HepG2 (cell line): ENCODE data around the gene OR6S1. TPM values are rescaled to one million over a fixed set of nuclear protein-coding genes. Genes with fewer than 3 reads are reported as not detected.

Source experiments
- ETV6 ChIP-seq: sonication (generic); formaldehyde crosslinking; conservative IDR thresholded peaks from 2 replicates; pipeline ENCODE4 v1.4.0; 2020; ENCODE audit warnings: missing genetic modification reagents
- FOXJ3 ChIP-seq: sonication (generic); formaldehyde crosslinking; IDR thresholded peaks from 2 replicates; pipeline ENCODE4 v1.4.0; 2020; ENCODE audit warnings: missing genetic modification reagents, mild to moderate bottlenecking, borderline replicate concordance
- FOXK1 ChIP-seq: sonication (generic); formaldehyde crosslinking; IDR thresholded peaks from 2 replicates; pipeline ENCODE4 v1.4.0; 2020; ENCODE audit warnings: low read depth, missing genetic modification reagents, borderline replicate concordance
- HBP1 ChIP-seq: IDR thresholded peaks from 2 replicates; pipeline ENCODE4 v1.6.1; 2016; ENCODE audit warnings: low read depth, control low read depth
- ISX ChIP-seq: sonication (generic); formaldehyde crosslinking; conservative IDR thresholded peaks from 2 replicates; pipeline ENCODE4 v1.5.0; 2020; ENCODE audit warnings: missing genetic modification reagents
- KDM3A ChIP-seq: IDR thresholded peaks from 2 replicates; pipeline ENCODE4 v1.6.1; 2018; ENCODE audit warnings: low read depth, missing compliant biosample characterization
- NFKBIZ ChIP-seq: IDR thresholded peaks from 2 replicates; pipeline ENCODE4 v1.6.1; 2018; ENCODE audit warnings: missing genetic modification reagents, missing compliant biosample characterization
- RBFOX2 ChIP-seq: fragments of 200-400 bp; formaldehyde crosslinking; IDR thresholded peaks from 2 replicates; pipeline ENCODE4 v1.6.1; 2017; ENCODE audit warnings: low read depth, mild to moderate bottlenecking, low read length
- RFXANK ChIP-seq: IDR thresholded peaks from 2 replicates; pipeline ENCODE4 v1.6.1; 2016
- SOX13 ChIP-seq, 3 experiments: fragments of 450-650 bp in 1 of 3; sonication (generic) in 1 of 3; formaldehyde crosslinking in 1 of 3; IDR thresholded peaks in 2 of 3; conservative IDR thresholded peaks in 1 of 3; 2 replicates each; pipeline versions ENCODE4 v1.5.0 to v1.6.1; 2016 to 2020; ENCODE audit warnings: antibody characterized with exemption in 1 of 3, mild to moderate bottlenecking in 1 of 3, missing compliant biosample characterization in 1 of 3, missing genetic modification reagents in 1 of 3, moderate library complexity in 1 of 3
- TCF7L2 ChIP-seq: IDR thresholded peaks from 2 replicates; pipeline ENCODE4 v1.6.1; 2011; ENCODE audit warnings: mild to moderate bottlenecking, low read depth, low read length, moderate library complexity
- ZBTB7A ChIP-seq: sonication (generic); formaldehyde crosslinking; IDR thresholded peaks from 2 replicates; pipeline ENCODE4 v1.8.0; 2022; ENCODE audit warnings: mild to moderate bottlenecking, missing genetic modification reagents
- polyA plus RNA-seq, 8 experiments: library from polyadenylated mRNA; depleted of rRNA in 3 of 8; stranded (reverse) in 7 of 8; unstranded in 1 of 8; fragments of >200 nt; fragmentation: Illumina TruSeq in 4 of 8; extraction: Trizol in 4 of 8; gene quantifications; 2 replicates each; pipeline versions ENCODE4 v1.2.1 to v1.2.3, GENCODE V29; 2011 to 2016; ENCODE audit warnings: low read depth in 4 of 8, missing spikeins in 1 of 8, mixed read lengths in 1 of 8; ENCODE audit not compliant: insufficient read depth in 1 of 8
- total RNA-seq, 5 experiments: library from RNA; depleted of rRNA; stranded (reverse); fragments of >200 nt; fragmentation: Illumina TruSeq; extraction: Trizol; gene quantifications; 2 replicates each; pipeline ENCODE4 v1.2.3, GENCODE V29; 2016; ENCODE audit warnings: low read depth in 1 of 5
- TF ChIP-seq, protein P1 (sequence below): sonication (generic); formaldehyde crosslinking; IDR thresholded peaks from 2 replicates; pipeline ENCODE4 v1.4.0; 2020; ENCODE audit warnings: missing genetic modification reagents, borderline replicate concordance
- TF ChIP-seq, protein P2 (sequence below): sonication (generic); formaldehyde crosslinking; IDR thresholded peaks from 2 replicates; pipeline ENCODE4 v1.4.0; 2020; ENCODE audit warnings: missing genetic modification reagents, borderline replicate concordance
- TF ChIP-seq, protein P3 (sequence below): sonication (generic); formaldehyde crosslinking; conservative IDR thresholded peaks from 2 replicates; pipeline ENCODE4 v1.4.0; 2020; ENCODE audit warnings: mild to moderate bottlenecking, missing genetic modification reagents, moderate library complexity
- TF ChIP-seq, protein P4 (sequence below): IDR thresholded peaks from 2 replicates; pipeline ENCODE4 v1.6.1; 2016; ENCODE audit warnings: missing genetic modification reagents, missing compliant biosample characterization

Gene OR6S1
- total and polyA plus RNA-seq, 2 of the 13 experiments (the other 11 are each of a cell fraction or from before 2014, with no cell fraction given), result 0.09 TPM; not detected in 1

- TF ChIP-seq, protein P1, sequence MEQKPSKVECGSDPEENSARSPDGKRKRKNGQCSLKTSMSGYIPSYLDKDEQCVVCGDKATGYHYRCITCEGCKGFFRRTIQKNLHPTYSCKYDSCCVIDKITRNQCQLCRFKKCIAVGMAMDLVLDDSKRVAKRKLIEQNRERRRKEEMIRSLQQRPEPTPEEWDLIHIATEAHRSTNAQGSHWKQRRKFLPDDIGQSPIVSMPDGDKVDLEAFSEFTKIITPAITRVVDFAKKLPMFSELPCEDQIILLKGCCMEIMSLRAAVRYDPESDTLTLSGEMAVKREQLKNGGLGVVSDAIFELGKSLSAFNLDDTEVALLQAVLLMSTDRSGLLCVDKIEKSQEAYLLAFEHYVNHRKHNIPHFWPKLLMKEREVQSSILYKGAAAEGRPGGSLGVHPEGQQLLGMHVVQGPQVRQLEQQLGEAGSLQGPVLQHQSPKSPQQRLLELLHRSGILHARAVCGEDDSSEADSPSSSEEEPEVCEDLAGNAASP, result peak; percentile 88
- TF ChIP-seq FOXJ3 (CRISPR knock-in tag) (peak; percentile 97; the same call in 1 of the 2 replicates), ISX (CRISPR knock-in tag) (no peak), HBP1 (peak; percentile 60; the same call in 1 of the 2 replicates), ZBTB7A (CRISPR knock-in tag) (no peak), ETV6 (CRISPR knock-in tag) (0 out of 2 replicates have a peak, but pooled peaks have one; percentile 59), KDM3A (CRISPR knock-in tag) (peak; percentile 78; the same call in 1 of the 2 replicates), RBFOX2 (peak; percentile 71), NFKBIZ (CRISPR knock-in tag) (peak; percentile 88; the same call in 1 of the 2 replicates), FOXK1 (CRISPR knock-in tag) (peak; percentile 89; the same call in 1 of the 2 replicates), TCF7L2 (no peak), RFXANK (0 out of 2 replicates have a peak, but pooled peaks have one; percentile 56), SOX13 (IDR thresholded peaks at IDR 0.05) (peak; percentile 97), SOX13 (CRISPR knock-in tag; conservative IDR thresholded peaks at IDR 0.05 in 1 of 2, IDR thresholded peaks at IDR 0.05 in 1 of 2) (peak in 1 of 2 experiments; percentile 99; a peak in 2 of 4 replicates)
- TF ChIP-seq, protein P2, sequence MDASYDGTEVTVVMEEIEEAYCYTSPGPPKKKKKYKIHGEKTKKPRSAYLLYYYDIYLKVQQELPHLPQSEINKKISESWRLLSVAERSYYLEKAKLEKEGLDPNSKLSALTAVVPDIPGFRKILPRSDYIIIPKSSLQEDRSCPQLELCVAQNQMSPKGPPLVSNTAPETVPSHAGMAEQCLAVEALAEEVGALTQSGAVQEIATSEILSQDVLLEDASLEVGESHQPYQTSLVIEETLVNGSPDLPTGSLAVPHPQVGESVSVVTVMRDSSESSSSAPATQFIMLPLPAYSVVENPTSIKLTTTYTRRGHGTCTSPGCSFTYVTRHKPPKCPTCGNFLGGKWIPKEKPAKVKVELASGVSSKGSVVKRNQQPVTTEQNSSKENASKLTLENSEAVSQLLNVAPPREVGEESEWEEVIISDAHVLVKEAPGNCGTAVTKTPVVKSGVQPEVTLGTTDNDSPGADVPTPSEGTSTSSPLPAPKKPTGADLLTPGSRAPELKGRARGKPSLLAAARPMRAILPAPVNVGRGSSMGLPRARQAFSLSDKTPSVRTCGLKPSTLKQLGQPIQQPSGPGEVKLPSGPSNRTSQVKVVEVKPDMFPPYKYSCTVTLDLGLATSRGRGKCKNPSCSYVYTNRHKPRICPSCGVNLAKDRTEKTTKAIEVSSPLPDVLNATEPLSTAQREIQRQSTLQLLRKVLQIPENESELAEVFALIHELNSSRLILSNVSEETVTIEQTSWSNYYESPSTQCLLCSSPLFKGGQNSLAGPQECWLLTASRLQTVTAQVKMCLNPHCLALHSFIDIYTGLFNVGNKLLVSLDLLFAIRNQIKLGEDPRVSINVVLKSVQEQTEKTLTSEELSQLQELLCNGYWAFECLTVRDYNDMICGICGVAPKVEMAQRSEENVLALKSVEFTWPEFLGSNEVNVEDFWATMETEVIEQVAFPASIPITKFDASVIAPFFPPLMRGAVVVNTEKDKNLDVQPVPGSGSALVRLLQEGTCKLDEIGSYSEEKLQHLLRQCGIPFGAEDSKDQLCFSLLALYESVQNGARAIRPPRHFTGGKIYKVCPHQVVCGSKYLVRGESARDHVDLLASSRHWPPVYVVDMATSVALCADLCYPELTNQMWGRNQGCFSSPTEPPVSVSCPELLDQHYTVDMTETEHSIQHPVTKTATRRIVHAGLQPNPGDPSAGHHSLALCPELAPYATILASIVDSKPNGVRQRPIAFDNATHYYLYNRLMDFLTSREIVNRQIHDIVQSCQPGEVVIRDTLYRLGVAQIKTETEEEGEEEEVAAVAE (CRISPR knock-in tag), result 0 out of 2 replicates have a peak, but pooled peaks have one; percentile 85
- TF ChIP-seq, protein P3, sequence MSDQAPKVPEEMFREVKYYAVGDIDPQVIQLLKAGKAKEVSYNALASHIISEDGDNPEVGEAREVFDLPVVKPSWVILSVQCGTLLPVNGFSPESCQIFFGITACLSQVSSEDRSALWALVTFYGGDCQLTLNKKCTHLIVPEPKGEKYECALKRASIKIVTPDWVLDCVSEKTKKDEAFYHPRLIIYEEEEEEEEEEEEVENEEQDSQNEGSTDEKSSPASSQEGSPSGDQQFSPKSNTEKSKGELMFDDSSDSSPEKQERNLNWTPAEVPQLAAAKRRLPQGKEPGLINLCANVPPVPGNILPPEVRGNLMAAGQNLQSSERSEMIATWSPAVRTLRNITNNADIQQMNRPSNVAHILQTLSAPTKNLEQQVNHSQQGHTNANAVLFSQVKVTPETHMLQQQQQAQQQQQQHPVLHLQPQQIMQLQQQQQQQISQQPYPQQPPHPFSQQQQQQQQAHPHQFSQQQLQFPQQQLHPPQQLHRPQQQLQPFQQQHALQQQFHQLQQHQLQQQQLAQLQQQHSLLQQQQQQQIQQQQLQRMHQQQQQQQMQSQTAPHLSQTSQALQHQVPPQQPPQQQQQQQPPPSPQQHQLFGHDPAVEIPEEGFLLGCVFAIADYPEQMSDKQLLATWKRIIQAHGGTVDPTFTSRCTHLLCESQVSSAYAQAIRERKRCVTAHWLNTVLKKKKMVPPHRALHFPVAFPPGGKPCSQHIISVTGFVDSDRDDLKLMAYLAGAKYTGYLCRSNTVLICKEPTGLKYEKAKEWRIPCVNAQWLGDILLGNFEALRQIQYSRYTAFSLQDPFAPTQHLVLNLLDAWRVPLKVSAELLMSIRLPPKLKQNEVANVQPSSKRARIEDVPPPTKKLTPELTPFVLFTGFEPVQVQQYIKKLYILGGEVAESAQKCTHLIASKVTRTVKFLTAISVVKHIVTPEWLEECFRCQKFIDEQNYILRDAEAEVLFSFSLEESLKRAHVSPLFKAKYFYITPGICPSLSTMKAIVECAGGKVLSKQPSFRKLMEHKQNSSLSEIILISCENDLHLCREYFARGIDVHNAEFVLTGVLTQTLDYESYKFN, result peak; percentile 98
- TF ChIP-seq, protein P4, sequence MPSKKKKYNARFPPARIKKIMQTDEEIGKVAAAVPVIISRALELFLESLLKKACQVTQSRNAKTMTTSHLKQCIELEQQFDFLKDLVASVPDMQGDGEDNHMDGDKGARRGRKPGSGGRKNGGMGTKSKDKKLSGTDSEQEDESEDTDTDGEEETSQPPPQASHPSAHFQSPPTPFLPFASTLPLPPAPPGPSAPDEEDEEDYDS (CRISPR knock-in tag), result peak; percentile 53
These were observed 45.1 kb upstream of the OR6S1 start (continued) for GRCh38 chr14:20686386-20687143.
